CD14-positive monocyte (primary cell): ENCODE measurements around the gene FBXO48. TPM values are rescaled to one million over a fixed set of nuclear protein-coding genes. Genes with fewer than 3 reads are reported as not detected.

Experiments used
- DNase-seq, 3 donors: peaks; one replicate each; pipeline ENCODE4 v3.0.0-alpha.2; 2011 to 2022
- H2AFZ ChIP-seq: 2 replicates; pipeline ENCODE4 v1.6.0; 2012; ENCODE audit warnings: mild to moderate bottlenecking, low read depth, low read length, inconsistent platforms; ENCODE audit not compliant: insufficient read depth, poor library complexity, severe bottlenecking
- H3K27ac ChIP-seq, 2 donors: 1 replicate in 1 of 2; 2 replicates in 1 of 2; pipeline ENCODE4 v1.5.1; 2012 to 2013; ENCODE audit warnings: low read length in 2 of 2, control low read depth in 1 of 2, inconsistent platforms in 1 of 2, low read depth in 1 of 2, mild to moderate bottlenecking in 1 of 2
- H3K27me3 ChIP-seq, 2 donors: one replicate each; pipeline versions ENCODE4 v1.6.0 to v1.6.1; 2011 to 2013; ENCODE audit warnings: low read length in 2 of 2; ENCODE audit not compliant: control insufficient read depth in 2 of 2, insufficient read depth in 2 of 2
- H3K36me3 ChIP-seq, 2 donors: replicated peaks in 1 of 2; 1 replicate in 1 of 2; 2 replicates in 1 of 2; pipeline versions ENCODE4 v1.5.1 to v1.6.1; 2012 to 2013; ENCODE audit warnings: low read length in 2 of 2, control low read depth in 1 of 2, inconsistent platforms in 1 of 2, mild to moderate bottlenecking in 1 of 2; ENCODE audit not compliant: insufficient read depth in 2 of 2, control insufficient read depth in 1 of 2
- H3K4me1 ChIP-seq, 2 donors: 1 replicate in 1 of 2; 2 replicates in 1 of 2; pipeline versions ENCODE4 v1.5.1 to v1.6.1; 2012 to 2013; ENCODE audit warnings: low read length in 2 of 2, control low read depth in 1 of 2, inconsistent platforms in 1 of 2, mild to moderate bottlenecking in 1 of 2, moderate library complexity in 1 of 2; ENCODE audit not compliant: insufficient read depth in 2 of 2, control insufficient read depth in 1 of 2
- H3K4me2 ChIP-seq: replicated peaks from 2 replicates; pipeline ENCODE3; 2012; ENCODE audit warnings: low read length, moderate library complexity, mild to moderate bottlenecking; ENCODE audit not compliant: poor library complexity, severe bottlenecking; ENCODE audit errors: extremely low read depth
- H3K4me3 ChIP-seq, 3 experiments: fragments of 200-600 bp in 1 of 3; sonication (generic) in 1 of 3; replicated peaks in 1 of 3; 1 replicate in 2 of 3; 2 replicates in 1 of 3; pipeline ENCODE4 v1.5.1; 2011 to 2013; ENCODE audit warnings: low read length in 3 of 3, mild to moderate bottlenecking in 3 of 3, control low read depth in 2 of 3, low read depth in 2 of 3, inconsistent platforms in 1 of 3, moderate library complexity in 1 of 3
- H3K79me2 ChIP-seq: 2 replicates; pipeline ENCODE4 v1.6.0; 2012; ENCODE audit warnings: mild to moderate bottlenecking, control low read depth, inconsistent platforms, low read length, moderate library complexity; ENCODE audit not compliant: insufficient read depth
- H3K9ac ChIP-seq: 2 replicates; pipeline ENCODE4 v1.6.0; 2017; ENCODE audit warnings: low read length, mild to moderate bottlenecking; ENCODE audit not compliant: insufficient read depth, poor library complexity, severe bottlenecking
- H3K9me3 ChIP-seq, 2 donors: replicated peaks in 1 of 2; 1 replicate in 1 of 2; 2 replicates in 1 of 2; pipeline versions ENCODE4 v1.5.1 to v1.6.1; 2012 to 2013; ENCODE audit warnings: low read length in 2 of 2, control low read depth in 1 of 2; ENCODE audit not compliant: control insufficient read depth in 1 of 2, insufficient read depth in 1 of 2
- H4K20me1 ChIP-seq: 2 replicates; pipeline ENCODE4 v1.6.0; 2012; ENCODE audit warnings: mild to moderate bottlenecking, low read length, control low read depth, moderate library complexity; ENCODE audit not compliant: insufficient read depth
- H3K27ac Mint-ChIP-seq, 7 donors: one replicate each; pipeline ENCODE4 v1.8.0; 2020; ENCODE audit warnings: mild to moderate bottlenecking in 7 of 7, mixed read lengths in 7 of 7, moderate library complexity in 6 of 7, inconsistent platforms in 2 of 7
- H3K27me3 Mint-ChIP-seq, 3 donors: one replicate each; pipeline ENCODE4 v1.8.0; 2021 to 2022; ENCODE audit warnings: low read depth in 3 of 3, mild to moderate bottlenecking in 3 of 3, mixed read lengths in 3 of 3, moderate library complexity in 3 of 3, inconsistent platforms in 1 of 3
- H3K36me3 Mint-ChIP-seq, 2 donors: one replicate each; pipeline ENCODE4 v1.8.0; 2020; ENCODE audit warnings: mixed read lengths in 2 of 2, inconsistent platforms in 1 of 2, mild to moderate bottlenecking in 1 of 2
- H3K4me1 Mint-ChIP-seq: one replicate; pipeline ENCODE4 v1.8.0; 2020; ENCODE audit warnings: mild to moderate bottlenecking, mixed read lengths
- H3K4me3 Mint-ChIP-seq, 2 donors: one replicate each; pipeline ENCODE4 v1.8.0; 2020; ENCODE audit warnings: mild to moderate bottlenecking in 2 of 2, mixed read lengths in 2 of 2, moderate library complexity in 1 of 2
- H3K9me3 Mint-ChIP-seq, 7 donors: one replicate each; pipeline ENCODE4 v1.8.0; 2020 to 2022; ENCODE audit warnings: mixed read lengths in 7 of 7, mild to moderate bottlenecking in 6 of 7, moderate library complexity in 6 of 7, inconsistent platforms in 2 of 7
- CTCF ChIP-seq: fragments of 200-600 bp; IDR thresholded peaks from one replicate; pipeline ENCODE4 v1.8.0; 2022; ENCODE audit warnings: antibody characterized with exemption, mild to moderate bottlenecking
- WGBS: methylation state at CpG from one replicate; pipeline ENCODE4 v1.1.5; 2013; ENCODE audit warnings: missing lambda C conversion rate; ENCODE audit not compliant: insufficient coverage; 5-methylcytosine and 5-hydroxymethylcytosine counted together
- intact Hi-C, 2 donors: fragments of 100-400 bp; cut with micrococcal nuclease; formaldehyde crosslinking; loops; one replicate each; pipeline versions ENCODE4 v1.15.0 to v1.15.1; 2023
- polyA plus RNA-seq, 3 donors: library from polyadenylated mRNA; depleted of rRNA in 1 of 3; unstranded in 2 of 3; stranded (reverse) in 1 of 3; fragments of 300-500 nt in 2 of 3; fragments of >200 nt in 1 of 3; fragmentation: Illumina TruSeq in 2 of 3; gene quantifications; 1 replicate in 2 of 3; 2 replicates in 1 of 3; pipeline ENCODE4 v1.2.3, GENCODE V29; 2012 to 2021

FBXO48 gene
- polyA plus RNA-seq, 3 donors = 0.08 to 0.85 (median 0.31) TPM

- Histone ChIP-seq H3K9me3 (no peaks in the 10 kb centered on the region), H2AFZ (no peak overlapping the region), H3K4me1 (peaks cover 22 to 24% of the 10 kb centered on the region in 2 donors), H3K27ac (peak overlapping the region in 1 of 2 donors; percentile 59), H4K20me1 (no peaks in the 10 kb centered on the region), H3K36me3 (no peaks in the 10 kb centered on the region), H3K9ac (no peak overlapping the region), H3K79me2 (no peaks in the 10 kb centered on the region), H3K4me3 (peak overlapping the region in 1 of 3 experiments; percentile 24), H3K4me2 (peak overlapping the region; percentile 62), H3K27me3 (no peaks in the 10 kb centered on the region)
- H3K9me3 Mint-ChIP-seq = peaks cover 4 to 12% (median 8%) of the 10 kb centered on the region in 7 donors
- H3K4me1 Mint-ChIP-seq = peaks cover 37% of the 10 kb centered on the region
- H3K27me3 Mint-ChIP-seq = no peaks in the 10 kb centered on the region
- H3K4me3 Mint-ChIP-seq = peak overlapping the region; percentile 66
- whole genome bisulfite sequencing = 17% methylated on average over 2 of the region's 4 CpGs
- no peak for TF ChIP-seq CTCF
- DNase-seq = peak; percentile 57 to 83 (median 78)
- H3K27ac Mint-ChIP-seq = peak overlapping the region; percentile 72 to 90 (median 84)
- peaks cover 0 to 8% of the 10 kb centered on the region in 2 donors for H3K36me3 Mint-ChIP-seq
- intact Hi-C loops = no loop called here
Measured at GRCh38 chr2:68412127-68412819, 54.8 kb downstream of the FBXO48 start.

GRCh38 chr2:68411397-68412126 is 55.5 kb downstream of the FBXO48 start:
- peaks cover 32% of the 10 kb centered on the region for H3K4me1 Mint-ChIP-seq
- no peak overlapping the region for H3K9ac ChIP-seq

More at GRCh38 chr2:68411397-68412126, 55.5 kb downstream of the FBXO48 start:
- WGBS = no CpG with 5 or more reads among the region's 4 CpGs
- no peak for TF ChIP-seq CTCF
- no peaks in the 10 kb centered on the region for H3K9me3 ChIP-seq
- peaks cover 22 to 23% of the 10 kb centered on the region in 2 donors for H3K4me1 ChIP-seq
- no peaks in the 10 kb centered on the region for H3K36me3 ChIP-seq
- H3K4me2 ChIP-seq = peak overlapping the region; percentile 62
- intact Hi-C loops = no loop called here
- H3K79me2 ChIP-seq = no peaks in the 10 kb centered on the region
- H4K20me1 ChIP-seq = no peaks in the 10 kb centered on the region
- Mint-ChIP-seq H3K27ac (peak overlapping the region; percentile 72 to 90 (median 84)), H3K4me3 (peak overlapping the region; percentile 66), H3K36me3 (peaks cover 3 to 11% of the 10 kb centered on the region in 2 donors), H3K27me3 (no peaks in the 10 kb centered on the region), H3K9me3 (peaks cover 4 to 12% (median 8%) of the 10 kb centered on the region in 7 donors)
- H3K4me3 ChIP-seq = peak overlapping the region in 1 of 3 experiments; percentile 24
- H2AFZ ChIP-seq = no peak overlapping the region
- DNase-seq = peak in 2 of 3 donors; percentile 41 to 47
- H3K27me3 ChIP-seq = no peaks in the 10 kb centered on the region
- peak overlapping the region in 1 of 2 donors; percentile 59 for H3K27ac ChIP-seq

Other genes starting within 250 kb of the FBXO48 start
- gene PPP3R1, start 214.8 kb downstream of the FBXO48 start, polyA plus RNA-seq = 10 to 100 TPM in 2 of 3 donors, 1 to 10 TPM in 1; 8.7 to 32.6 (median 10.7) TPM
- under 1 TPM; 0.09 to 0.53 (median 0.17) TPM for gene CNRIP1, start 147.3 kb downstream of the FBXO48 start, polyA plus RNA-seq
- 100 to 1,000 TPM; 351 to 708 (median 403) TPM for gene PLEK, start 102.0 kb downstream of the FBXO48 start, polyA plus RNA-seq
- 1 to 10 TPM in 2 of 3 donors, under 1 TPM in 1; 0.77 to 1.8 (median 1.2) TPM for gene APLF, start 291 bp upstream of the FBXO48 start, polyA plus RNA-seq
- under 1 TPM in 1 of 3 donors, not detected in 2; 0.01 TPM for gene PROKR1, start 176.3 kb upstream of the FBXO48 start, polyA plus RNA-seq